ENCODE results near the gene DAB1. TPM values are rescaled to one million over a fixed set of nuclear protein-coding genes. Genes with fewer than 3 reads are reported as not detected.

Gene DAB1
- total RNA-seq, 1 donor from 2014 or later: 1.6 TPM

- Mint-ChIP-seq H3K4me1 (ENCODE audit: low read depth, unreplicated experiment) (peaks cover 6% of the 10 kb centered on the region), H3K9me3 (ENCODE audit: unreplicated experiment) (no peaks in the 10 kb centered on the region), H3K27me3 (ENCODE audit: low read depth, unreplicated experiment) (no peaks in the 10 kb centered on the region), H3K27ac (ENCODE audit: unreplicated experiment) (no peak overlapping the region), H3K4me3 (ENCODE audit: unreplicated experiment) (no peak overlapping the region), H3K36me3 (ENCODE audit: low read depth, unreplicated experiment) (no peaks in the 10 kb centered on the region)
- Histone ChIP-seq H3K79me2 (ENCODE audit: insufficient read depth, low read length) (no peaks in the 10 kb centered on the region), H2AFZ (ENCODE audit: low read depth, low read length) (no peak overlapping the region), H3K27ac (ENCODE audit: low read depth, low read length) (no peak overlapping the region), H3K27me3 (ENCODE audit: insufficient read depth, low read length) (no peaks in the 10 kb centered on the region), H3K4me1 (ENCODE audit: insufficient read depth, low read length) (no peaks in the 10 kb centered on the region), H3K36me3 (ENCODE audit: insufficient read depth, low read length) (no peaks in the 10 kb centered on the region), H3K4me3 (ENCODE audit: insufficient read depth, low read depth, low read length) (no peak overlapping the region), H3K9ac (ENCODE audit: low read length) (no peak overlapping the region), H3K9me3 (ENCODE audit: insufficient read depth, low read depth, low read length) (no peaks in the 10 kb centered on the region), H3K4me2 (ENCODE audit: low read length) (no peak overlapping the region), H4K20me1 (ENCODE audit: insufficient read depth, low read length) (no peaks in the 10 kb centered on the region)
- DNase-seq (ENCODE audit: low read depth) (no peak), FAIRE-seq (no peak)
- TF ChIP-seq EZH2 (IDR thresholded peaks at IDR 0.05; ENCODE audit: insufficient read depth, low read length) (no peak), CTCF (IDR thresholded peaks at IDR 0.05; ENCODE audit: insufficient read depth, low read depth, low read length) (no peak)
Observed at GRCh38 chr1:57065442-57065841, 358.4 kb downstream of the DAB1 start.

GRCh38 chr1:57064379-57065140 is 359.3 kb downstream of the DAB1 start:
- H3K4me1 Mint-ChIP-seq (ENCODE audit: low read depth, unreplicated experiment): peaks cover 7% of the 10 kb centered on the region
- H3K79me2 ChIP-seq (ENCODE audit: insufficient read depth, low read length): no peaks in the 10 kb centered on the region

More at GRCh38 chr1:57064379-57065140, 359.3 kb downstream of the DAB1 start:
- no peak for FAIRE-seq
- Histone ChIP-seq H3K27ac (ENCODE audit: low read depth, low read length) (no peak overlapping the region), H3K4me2 (ENCODE audit: low read length) (no peak overlapping the region), H3K27me3 (ENCODE audit: insufficient read depth, low read length) (no peaks in the 10 kb centered on the region), H3K9me3 (ENCODE audit: insufficient read depth, low read depth, low read length) (no peaks in the 10 kb centered on the region), H2AFZ (ENCODE audit: low read depth, low read length) (no peak overlapping the region), H4K20me1 (ENCODE audit: insufficient read depth, low read length) (no peaks in the 10 kb centered on the region), H3K4me3 (ENCODE audit: insufficient read depth, low read depth, low read length) (no peak overlapping the region), H3K36me3 (ENCODE audit: insufficient read depth, low read length) (no peaks in the 10 kb centered on the region), H3K9ac (ENCODE audit: low read length) (no peak overlapping the region), H3K4me1 (ENCODE audit: insufficient read depth, low read length) (no peaks in the 10 kb centered on the region)
- H3K36me3 Mint-ChIP-seq (ENCODE audit: low read depth, unreplicated experiment): no peaks in the 10 kb centered on the region
- H3K27ac Mint-ChIP-seq (ENCODE audit: unreplicated experiment): no peak overlapping the region
- no peak for TF ChIP-seq CTCF (IDR thresholded peaks at IDR 0.05; ENCODE audit: insufficient read depth, low read depth, low read length)
- no peak for TF ChIP-seq EZH2 (IDR thresholded peaks at IDR 0.05; ENCODE audit: insufficient read depth, low read length)
- H3K4me3 Mint-ChIP-seq (ENCODE audit: unreplicated experiment): no peak overlapping the region
- no peak for DNase-seq (ENCODE audit: low read depth)
- H3K27me3 Mint-ChIP-seq (ENCODE audit: low read depth, unreplicated experiment): no peaks in the 10 kb centered on the region
- H3K9me3 Mint-ChIP-seq (ENCODE audit: unreplicated experiment): no peaks in the 10 kb centered on the region

All from astrocyte (in vitro differentiated cells and primary cell).